ENCODE data around the gene FKBP7.

The FKBP7 gene

DNA sequence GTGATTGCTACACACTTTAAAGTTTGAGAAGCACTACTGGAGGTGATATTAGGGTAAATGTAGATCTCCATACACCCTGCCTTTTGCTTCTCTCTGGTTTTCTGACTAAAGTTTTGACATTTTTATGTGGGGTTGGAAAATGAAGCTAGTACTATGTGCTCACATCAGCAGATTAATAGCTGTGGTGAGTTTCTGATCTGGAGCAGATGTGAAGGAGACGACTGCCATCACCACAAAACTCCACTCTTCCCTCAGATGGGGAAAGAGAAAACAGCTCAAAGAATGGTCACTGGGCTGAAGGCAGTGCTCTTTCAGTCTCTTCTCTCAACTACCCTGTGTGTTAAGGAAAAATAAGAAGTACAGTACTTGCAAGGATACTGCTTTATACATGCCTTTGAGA lies 39.1 kb upstream of the FKBP7 start:
- TF ChIP-seq, protein P1, sequence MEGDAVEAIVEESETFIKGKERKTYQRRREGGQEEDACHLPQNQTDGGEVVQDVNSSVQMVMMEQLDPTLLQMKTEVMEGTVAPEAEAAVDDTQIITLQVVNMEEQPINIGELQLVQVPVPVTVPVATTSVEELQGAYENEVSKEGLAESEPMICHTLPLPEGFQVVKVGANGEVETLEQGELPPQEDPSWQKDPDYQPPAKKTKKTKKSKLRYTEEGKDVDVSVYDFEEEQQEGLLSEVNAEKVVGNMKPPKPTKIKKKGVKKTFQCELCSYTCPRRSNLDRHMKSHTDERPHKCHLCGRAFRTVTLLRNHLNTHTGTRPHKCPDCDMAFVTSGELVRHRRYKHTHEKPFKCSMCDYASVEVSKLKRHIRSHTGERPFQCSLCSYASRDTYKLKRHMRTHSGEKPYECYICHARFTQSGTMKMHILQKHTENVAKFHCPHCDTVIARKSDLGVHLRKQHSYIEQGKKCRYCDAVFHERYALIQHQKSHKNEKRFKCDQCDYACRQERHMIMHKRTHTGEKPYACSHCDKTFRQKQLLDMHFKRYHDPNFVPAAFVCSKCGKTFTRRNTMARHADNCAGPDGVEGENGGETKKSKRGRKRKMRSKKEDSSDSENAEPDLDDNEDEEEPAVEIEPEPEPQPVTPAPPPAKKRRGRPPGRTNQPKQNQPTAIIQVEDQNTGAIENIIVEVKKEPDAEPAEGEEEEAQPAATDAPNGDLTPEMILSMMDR (IDR thresholded peaks at IDR 0.05; ENCODE audit: extremely low read depth, missing control alignments) = no peak

DNA sequence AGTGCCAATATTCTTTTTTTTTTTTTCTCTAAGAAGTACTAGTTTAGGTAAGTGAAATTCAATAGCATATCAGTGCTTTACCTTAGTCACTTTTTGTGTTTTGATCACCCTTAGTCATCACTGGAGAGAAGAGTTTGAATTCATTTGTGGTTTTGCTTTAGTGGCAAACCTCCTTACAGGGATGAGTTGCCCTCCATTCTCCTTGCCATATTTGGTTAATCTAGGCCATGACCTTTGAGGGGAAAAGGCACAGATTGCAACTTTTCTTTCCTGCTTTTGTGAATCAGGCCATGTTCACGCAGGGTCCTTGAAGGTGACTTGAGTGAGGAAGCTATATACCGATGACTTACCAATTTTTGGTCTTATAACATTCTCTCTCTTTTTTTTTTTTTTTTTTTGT lies 36.3 kb upstream of the FKBP7 start:
- no peak for DNase-seq (ENCODE audit: low spot score)
- TF ChIP-seq, protein P1 (IDR thresholded peaks at IDR 0.05; ENCODE audit: extremely low read depth, missing control alignments) = no peak

More for the DNA sequence above, 39.1 kb upstream of the FKBP7 start:
- no peak for DNase-seq (ENCODE audit: low spot score)

DNA sequence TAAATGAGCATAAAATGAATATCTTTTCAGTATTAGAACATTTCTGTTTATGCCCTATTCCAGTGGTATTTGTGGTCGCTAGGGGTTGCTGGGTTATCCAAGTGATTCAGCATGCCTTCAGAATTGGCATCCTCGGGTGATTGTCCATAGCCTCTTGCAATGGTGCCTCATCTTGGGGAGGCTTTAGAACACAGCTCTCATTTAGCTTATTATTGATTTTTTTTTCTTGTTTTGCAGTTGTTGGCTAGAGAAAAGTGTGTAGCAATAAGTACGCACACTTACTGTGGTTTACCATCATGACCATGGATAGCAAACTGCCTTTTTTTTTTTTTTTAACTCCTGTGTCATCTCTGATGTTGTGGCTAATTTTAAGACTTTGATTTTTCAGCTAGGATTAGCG lies 35.5 kb upstream of the FKBP7 start:
- TF ChIP-seq, protein P1 (IDR thresholded peaks at IDR 0.05; ENCODE audit: extremely low read depth, missing control alignments) = no peak
- no peak for DNase-seq (ENCODE audit: low spot score)

DNA sequence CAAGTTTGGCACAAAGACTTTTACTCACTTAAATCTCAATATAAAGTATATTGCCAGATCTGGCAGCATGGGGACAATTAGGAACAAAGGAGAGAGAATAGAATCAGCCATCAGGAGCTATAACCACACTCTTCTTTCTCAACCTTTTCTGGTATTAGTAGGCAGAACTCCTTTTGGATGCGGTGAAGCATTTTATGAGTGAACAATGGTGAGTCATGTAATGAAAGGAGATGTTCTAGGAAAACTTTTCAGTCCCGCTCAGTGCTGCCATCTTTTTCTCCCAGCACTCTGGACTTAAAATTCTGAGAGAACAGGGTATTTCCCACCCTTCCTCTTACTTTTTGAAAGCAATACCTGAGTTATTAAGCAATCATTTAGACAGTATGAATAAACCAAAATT lies 34.1 kb upstream of the FKBP7 start:
- no peak for DNase-seq (ENCODE audit: low spot score)
- TF ChIP-seq, protein P1 (IDR thresholded peaks at IDR 0.05; ENCODE audit: extremely low read depth, missing control alignments) = no peak

DNA sequence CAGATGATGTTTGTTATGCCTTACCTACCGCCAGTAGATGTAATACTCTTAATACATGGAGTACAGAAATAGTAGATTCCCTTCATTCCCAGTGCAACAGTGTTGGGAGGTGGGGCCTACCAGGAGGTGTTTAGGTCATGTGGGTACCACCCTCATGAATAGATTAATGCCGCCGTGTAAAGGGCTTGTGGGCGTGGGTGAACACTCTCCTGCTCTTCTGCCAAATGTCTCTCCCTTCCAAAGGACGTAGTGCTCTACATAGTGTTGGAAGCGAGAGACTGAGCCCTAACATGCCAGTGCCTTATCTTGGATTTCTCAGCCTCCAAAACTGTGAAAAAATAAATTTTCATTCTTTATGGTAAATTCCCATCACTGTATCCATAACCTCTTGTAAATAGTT lies 32.0 kb upstream of the FKBP7 start:
- TF ChIP-seq, protein P1 (IDR thresholded peaks at IDR 0.05; ENCODE audit: extremely low read depth, missing control alignments) = no peak
- DNase-seq (ENCODE audit: low spot score) = no peak

DNA sequence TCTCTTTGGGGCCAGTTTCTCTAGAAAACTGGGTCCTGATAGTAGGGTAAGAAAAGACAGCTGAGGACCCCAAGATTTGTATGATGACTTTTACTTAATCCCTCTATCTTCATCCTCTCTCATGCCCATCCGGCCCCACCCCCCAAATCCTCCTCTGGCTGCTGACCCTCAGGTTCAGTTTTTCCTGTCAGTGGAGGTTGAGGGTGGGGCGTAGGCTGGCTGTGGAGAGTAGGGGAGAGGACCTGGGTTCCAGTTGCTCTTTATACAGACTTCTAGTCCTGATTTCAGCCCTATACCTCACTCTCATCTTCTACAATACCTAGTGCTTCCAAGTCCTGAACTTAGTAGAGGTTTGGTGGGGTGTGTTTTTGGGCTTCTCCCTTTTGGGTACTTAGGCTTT lies 30.2 kb upstream of the FKBP7 start:
- DNase-seq (ENCODE audit: low spot score) = no peak
- TF ChIP-seq, protein P1 (IDR thresholded peaks at IDR 0.05; ENCODE audit: extremely low read depth, missing control alignments) = no peak

DNA sequence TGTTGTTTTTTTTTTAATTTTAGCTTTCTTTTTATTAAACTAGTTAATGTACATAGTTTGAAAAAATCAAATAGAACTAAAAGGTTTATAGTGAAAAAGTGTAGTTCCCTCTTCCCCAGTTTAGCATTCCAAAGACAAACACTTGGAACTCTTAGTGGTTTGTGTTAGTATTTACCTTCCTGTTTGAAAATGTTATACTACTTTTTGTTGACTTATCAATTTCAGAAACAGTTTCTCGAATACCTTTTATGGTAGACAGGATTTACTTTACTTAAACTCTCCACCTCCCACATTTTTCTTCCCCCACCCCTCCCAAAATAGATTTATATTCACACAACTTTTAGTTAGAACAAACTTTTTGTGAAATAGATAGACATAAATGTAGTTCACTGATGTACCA lies 28.5 kb upstream of the FKBP7 start:
- TF ChIP-seq, protein P1 (IDR thresholded peaks at IDR 0.05; ENCODE audit: extremely low read depth, missing control alignments) = no peak
- no peak for DNase-seq (ENCODE audit: low spot score)

Measured in GM20000 (cell line).